GM04503 (cell line): ENCODE results near the gene NVL.
"Not testable (repeated sequence)": the region's sequence is repeated elsewhere in the genome, so short reads cannot be mapped to it uniquely, and the experiment has no call there.

Experiments
- DNase-seq: peaks from one replicate; pipeline ENCODE4 v3.0.0-alpha.2; 2012; ENCODE audit warnings: low read depth

NVL gene

GRCh38 chr1:224234017-224234416 is 96.0 kb downstream of the NVL start:
- DNase-seq, result no peak

DNA sequence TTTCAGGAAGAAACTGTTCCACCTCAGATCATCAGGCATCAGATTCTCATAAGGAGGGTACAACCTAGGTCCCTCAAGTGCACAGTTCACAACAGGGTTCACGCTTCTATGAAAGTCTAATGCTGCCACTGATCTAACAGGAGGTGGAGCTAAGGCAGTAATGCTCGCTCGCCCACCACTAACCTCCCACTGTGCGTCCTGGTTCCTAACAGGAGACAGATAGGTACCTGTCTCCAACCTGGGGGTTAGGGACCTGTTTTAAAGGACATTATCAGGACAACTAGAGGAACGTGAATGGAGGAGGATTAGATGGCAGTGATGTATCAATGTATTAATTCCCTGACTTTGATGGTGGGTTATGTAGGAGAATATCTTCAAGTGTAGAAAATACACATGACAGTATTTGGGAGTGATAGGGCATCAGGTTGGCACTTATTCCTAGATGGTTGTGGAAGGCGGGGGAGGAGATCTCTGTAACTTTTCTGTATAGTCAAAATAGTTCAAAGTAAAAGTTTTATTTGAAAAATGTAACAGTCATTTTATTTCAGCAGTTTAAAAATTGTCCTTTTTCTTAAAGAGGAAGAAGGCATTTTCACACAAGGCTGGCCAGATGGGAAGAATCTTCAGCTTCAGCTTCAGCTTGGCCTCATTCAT is 103.0 kb downstream of the NVL start:
- no peak for DNase-seq

GRCh38 chr1:224223819-224224714 is 105.9 kb downstream of the NVL start:
- DNase-seq, result peak; percentile 34

DNA sequence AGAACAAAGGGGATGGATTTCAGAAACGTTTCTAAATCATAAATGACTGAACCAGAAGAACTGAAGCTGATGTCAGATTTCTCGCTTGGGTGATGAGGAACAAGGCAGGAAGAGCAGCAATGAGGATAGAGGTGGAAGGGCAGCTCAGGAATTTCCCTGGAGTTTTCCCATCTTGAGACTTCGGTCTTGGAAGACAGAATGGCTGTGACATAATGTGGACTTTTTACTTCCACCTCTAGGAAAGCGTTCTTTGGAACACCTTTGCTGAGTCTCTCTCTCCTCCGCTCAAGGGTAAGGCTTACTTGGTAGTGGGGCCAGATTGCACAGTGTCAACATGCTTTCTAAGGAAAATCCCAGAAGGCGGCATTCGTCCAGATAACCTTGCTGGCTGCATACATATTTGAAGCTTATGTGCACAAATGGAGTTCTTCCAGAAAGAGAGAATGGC is 110.3 kb downstream of the NVL start:
- DNase-seq, result no peak

DNA sequence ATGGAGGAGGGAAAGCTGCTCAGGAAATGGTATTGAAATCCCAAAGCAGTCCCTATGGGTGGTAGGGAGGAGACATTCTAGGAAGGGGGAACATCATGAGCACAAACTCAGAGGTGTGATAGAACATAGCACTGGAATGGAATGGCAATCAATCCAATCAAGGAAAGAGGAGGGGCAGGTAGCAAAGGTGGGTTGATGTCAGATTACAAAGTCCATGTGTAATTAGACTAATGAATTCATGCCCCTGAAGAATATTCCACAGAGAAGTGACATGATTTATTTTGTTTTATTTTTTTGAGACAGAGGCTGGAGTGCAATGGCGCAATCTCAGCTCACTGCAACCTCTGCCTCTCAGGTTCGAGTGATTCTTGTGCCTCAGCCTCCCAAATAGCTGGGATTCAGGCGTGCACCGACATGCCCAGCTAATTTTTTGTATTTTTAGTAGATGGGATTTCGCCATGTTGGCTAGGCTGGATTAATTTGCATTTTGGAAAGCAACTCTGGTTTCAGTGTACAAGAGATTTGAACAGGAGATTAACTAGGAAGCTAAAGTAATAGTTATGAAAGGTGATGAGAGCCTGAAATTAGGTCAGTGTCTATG is 110.9 kb downstream of the NVL start:
- DNase-seq, result no peak

DNA sequence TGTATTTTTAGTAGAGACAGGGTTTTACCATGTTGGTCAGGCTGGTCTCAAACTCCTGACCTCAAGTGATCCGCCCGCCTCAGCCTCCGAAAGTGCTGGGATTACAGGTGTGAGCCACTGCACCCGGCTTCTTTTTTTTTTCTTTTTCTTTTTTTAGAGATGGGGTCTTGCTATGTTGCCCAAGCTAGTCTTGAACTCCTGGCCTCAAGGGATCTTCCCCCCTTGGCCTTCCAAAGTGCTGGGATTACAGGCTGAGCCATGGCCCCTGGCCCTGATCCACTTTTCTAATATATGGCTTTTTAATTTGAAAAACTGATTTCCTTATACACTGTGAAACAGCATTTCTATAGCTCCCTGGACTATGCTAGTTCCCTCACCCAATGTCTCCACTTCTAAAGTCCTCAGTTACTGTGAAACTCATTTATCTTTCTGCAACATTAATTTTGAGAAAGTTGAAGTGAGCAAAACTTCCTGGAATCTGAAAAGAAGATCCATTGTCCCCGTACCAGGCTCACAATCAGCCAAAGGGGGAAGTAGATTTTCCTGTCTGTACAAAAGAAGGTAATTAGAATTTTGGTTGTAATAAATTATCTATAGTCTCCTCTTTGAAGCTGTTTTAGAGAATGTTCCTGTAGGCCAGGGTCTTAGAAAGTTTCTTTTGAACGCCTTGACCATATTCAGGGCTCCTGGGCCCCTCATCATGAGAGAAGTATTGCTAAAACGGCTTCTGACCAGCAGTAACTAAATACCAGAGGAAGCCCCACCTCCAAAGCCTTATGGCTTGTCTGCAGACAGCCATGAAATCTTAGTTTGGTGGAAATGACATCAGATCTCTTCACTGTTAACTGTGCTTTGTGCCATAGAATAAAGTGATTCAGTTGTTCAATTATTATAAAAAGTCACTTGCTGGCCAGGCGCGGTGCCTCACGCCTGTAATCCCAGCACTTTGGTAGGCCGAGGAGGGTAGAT is 112.0 kb downstream of the NVL start:
- DNase-seq, result no peak

DNA sequence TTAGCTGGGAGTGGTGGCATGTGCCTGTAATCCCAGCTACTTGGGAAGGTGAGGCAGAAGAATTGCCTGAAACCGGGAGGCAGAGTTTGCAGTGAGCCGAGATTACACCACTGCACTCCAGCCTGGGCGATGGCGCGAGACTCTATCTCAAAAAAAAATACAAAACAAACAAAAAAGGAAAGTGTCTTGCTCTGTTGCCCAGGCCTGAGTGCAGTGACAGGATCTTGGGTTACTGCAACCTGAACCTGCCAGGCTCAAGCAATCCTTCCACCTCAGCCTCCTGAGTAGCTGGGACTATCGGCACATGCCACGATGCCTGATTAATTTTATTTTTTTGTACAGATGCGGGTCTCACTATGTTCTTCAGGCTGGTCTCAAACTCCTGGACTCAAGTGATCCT is 113.6 kb downstream of the NVL start:
- DNase-seq, result no peak

GRCh38 chr1:224213438-224214119 is 116.4 kb downstream of the NVL start:
- DNase-seq, result no peak

GRCh38 chr1:224212618-224213061 is 117.3 kb downstream of the NVL start:
- DNase-seq, result no peak

DNA sequence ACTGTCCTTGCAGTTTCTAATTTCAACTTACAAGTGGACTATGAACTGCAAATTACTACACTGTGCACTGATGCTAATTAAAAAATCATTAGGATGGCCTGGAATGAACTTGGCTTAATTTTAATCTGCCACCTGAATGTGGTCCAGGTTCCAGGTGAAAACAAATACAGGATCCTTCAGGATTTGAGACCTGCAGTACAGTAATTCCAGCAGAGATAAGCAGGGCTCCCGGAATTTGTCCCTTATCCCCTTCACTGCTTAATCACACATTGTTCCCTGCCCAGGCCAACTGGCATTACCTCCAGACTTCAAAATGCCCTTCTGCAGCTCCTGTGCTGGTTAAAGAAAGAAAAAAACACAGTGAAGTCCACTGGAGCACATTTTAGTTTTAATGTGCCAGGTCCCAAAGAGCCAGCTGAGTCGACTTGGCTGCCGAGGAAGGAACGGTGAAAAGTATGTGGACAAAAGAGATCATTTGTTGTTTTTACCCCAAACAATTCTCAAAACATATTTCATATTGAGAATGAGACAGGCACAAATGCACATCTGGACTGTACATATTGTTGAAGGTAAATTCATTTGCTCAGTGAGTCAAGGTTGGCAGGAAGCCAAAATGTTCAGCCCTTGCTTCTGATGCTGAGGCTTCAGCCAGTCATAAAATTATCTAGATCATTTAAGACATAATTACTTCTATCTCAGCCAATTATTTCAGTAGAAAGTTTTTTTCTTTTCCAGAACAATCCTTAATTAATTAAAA is 118.6 kb downstream of the NVL start:
- DNase-seq, result no peak

DNA sequence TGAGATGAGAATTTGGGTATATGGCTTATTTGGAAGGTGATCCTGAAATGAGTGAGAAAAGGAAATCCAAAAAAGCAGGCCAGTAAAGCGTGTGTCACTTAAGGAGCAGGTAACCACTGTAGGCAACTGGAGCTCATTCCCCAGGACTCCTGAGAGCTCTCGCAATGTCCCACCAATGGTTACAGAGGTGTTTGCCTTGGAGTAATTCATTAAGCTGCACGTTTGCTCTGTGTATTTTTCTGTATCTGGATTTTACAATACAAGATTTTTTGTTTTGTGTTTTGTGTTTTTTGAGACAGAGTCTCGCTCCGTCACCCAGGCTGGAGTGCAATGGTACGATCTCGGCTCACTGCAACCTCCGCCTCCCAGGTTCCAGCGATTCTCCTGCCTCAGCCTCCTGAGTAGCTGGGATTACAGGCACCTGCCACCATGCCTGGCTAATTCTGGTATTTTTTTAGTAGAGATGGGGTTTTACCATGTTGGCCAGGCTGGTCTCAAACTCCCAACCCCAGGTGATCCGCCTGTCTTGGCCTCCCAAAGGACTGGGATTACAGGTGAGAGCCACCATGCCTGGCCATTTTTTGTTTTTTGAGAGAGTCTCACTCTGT is 123.9 kb downstream of the NVL start:
- DNase-seq, result not testable (repeated sequence)

DNA sequence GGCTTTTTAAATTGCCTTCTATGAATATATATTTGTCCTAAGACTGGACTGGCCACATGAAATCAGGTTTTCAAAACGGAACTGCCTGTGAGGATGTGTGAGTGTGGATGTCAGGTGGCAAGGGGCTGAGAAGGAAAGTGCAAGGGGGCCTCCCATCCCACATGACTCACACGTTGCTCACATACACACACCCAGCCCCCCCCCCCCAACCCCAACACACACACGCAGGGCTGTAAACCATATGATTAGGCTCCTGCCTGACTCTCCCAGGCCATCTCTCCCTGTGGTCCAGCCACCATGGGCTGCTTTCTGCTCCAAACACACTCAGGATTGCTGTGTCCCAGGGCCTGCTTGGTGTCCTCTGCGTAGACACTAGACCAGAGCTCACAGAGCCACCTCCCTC is 124.5 kb downstream of the NVL start:
- peak; percentile 25 for DNase-seq

DNA sequence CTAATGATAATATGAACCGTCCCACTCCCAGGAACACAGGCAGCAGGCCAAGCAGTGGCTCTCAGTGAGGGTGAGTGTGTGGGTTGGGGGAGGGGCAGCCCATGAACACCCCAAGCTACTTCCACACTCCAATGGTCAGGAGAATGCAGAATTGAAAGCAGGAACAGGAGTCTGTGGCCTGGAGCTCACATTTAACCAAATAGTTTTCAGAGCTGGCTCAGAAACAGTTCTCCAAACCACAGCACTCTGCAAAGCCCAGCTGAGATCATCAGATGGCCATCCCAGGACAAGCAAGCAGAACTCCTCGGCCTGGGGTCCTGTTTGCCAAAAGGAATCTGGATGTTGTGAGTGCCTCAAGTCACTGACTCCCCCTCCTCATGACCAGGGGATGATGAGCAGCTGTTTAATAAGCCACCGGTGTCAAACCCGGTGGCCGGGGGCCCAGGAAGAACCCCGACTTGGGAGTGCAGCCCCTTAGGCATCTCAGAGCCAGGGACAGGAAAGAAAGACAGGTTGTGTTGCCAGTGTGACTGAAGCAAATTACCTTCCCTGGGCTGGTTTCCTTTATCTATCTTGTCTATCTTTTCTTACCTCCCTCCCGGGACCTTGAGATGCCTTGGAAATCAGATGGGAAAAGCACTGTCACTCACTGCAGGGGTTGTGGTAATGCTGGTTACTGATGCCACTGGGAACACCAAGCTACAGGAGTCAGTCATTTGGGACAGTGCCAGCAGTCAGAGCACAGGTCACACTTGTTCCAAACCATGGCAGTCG is 126.5 kb downstream of the NVL start:
- no peak for DNase-seq

DNA sequence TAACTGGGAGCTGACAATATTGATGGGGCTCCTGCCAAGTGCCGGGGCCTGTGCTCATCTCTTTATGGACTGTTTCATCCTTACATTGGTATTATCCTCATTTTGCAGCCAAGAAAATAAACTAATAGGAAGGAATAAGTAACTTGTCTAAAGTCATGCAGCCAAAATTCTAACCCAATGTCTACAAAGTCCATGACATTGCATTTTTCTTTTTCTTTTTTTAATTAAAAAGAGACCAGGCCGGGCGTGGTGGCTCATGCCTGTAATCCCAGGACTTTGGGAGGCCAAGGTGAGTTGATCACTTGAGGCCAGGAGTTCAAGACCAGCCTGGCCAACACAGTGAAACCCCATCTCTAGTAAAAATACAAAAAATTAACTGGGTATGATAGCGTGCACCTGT is 128.1 kb downstream of the NVL start:
- DNase-seq, result no peak

- no peak for DNase-seq
Measured at GRCh38 chr1:224201383-224201782, 128.6 kb downstream of the NVL start.

GRCh38 chr1:224199679-224200078 is 130.3 kb downstream of the NVL start:
- DNase-seq, result no peak

DNA sequence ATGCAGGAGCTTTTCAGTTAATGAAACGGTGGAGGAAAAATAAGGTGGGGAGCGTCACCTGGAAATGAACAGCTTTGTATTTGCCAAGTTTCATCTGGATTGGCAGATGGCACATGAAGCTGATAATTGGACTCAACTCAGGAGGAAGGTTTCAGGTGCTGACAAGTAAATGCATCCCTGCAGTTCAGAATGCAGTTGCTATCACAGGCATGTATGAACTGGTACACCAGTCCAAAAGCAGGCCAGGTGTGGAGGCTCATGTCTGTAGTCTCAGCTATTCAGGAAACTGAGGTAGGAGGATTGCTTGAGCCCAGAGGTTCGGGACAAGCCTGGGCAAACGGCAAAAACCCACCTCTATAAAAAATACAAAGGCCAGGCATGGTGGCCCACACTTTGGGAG is 131.4 kb downstream of the NVL start:
- no peak for DNase-seq

DNA sequence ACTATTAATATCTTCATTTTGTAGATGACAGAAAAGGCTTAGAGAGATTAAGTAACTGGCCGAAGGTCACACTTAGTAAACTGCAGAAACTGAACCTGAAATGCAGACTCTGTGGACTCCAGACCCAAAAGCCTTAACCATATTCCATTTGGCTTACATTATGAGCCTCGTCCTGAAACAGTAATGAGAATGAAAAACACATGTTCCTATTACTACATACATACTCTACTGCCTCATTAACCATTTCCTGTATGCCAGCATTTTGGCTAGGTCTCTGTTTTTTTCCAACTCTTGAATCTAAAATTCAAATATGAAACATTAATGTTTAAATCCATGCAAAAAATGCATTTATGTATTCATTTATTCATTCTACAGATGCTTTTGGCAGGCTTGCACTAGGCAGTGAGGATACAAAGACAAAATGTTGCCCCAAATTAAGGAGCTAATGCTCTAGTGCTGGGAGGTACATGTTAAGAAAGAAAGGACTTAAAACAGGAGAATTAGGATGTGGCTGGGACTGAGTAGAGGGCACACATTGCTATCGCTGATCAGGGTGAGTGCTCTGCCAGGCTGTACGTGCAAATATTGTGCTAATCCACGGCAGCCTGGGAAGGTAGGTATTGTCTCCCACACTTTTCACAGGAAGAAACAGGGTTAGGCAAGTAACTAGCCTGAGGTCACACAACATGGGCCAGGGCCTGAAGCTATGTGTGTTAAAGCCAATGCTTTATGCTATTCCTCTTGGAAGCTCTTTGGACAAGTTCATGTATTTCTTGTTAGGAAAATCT is 133.0 kb downstream of the NVL start:
- peak; percentile 31 for DNase-seq
